MG63 (cell line): ENCODE data around the gene IPO7. TPM values are rescaled to one million over a fixed set of nuclear protein-coding genes. Genes with fewer than 3 reads are reported as not detected.
"Not testable (repeated sequence)": the region's sequence is repeated elsewhere in the genome, so short reads cannot be mapped to it uniquely, and the experiment has no call there.

Source experiments
- DNase-seq: peaks from one replicate; pipeline ENCODE4 v3.0.0-alpha.2; 2020
- H3K27me3 ChIP-seq: fragments of 250-450 bp; sonication (Bioruptor Pico); 2 replicates; pipeline ENCODE4 v1.5.1; 2020; ENCODE audit warnings: mild to moderate bottlenecking, moderate library complexity
- H3K36me3 ChIP-seq: fragments of 250-450 bp; sonication (Bioruptor Pico); 2 replicates; pipeline ENCODE4 v1.5.1; 2020; ENCODE audit warnings: mild to moderate bottlenecking, moderate library complexity
- H3K4me3 ChIP-seq: fragments of 250-450 bp; sonication (Bioruptor Pico); 2 replicates; pipeline ENCODE4 v1.5.1; 2020; ENCODE audit warnings: mild to moderate bottlenecking, moderate library complexity
- H3K9me3 ChIP-seq: fragments of 250-450 bp; sonication (Bioruptor Pico); 2 replicates; pipeline ENCODE4 v1.5.1; 2020; ENCODE audit warnings: mild to moderate bottlenecking, moderate library complexity
- total RNA-seq: library from RNA; depleted of rRNA; stranded (reverse); fragments of >200 nt; shearing (Covaris generic); gene quantifications from 2 replicates; pipeline ENCODE4 v1.2.3, GENCODE V29; 2014; ENCODE audit warnings: low replicate concordance; rRNA removed

The IPO7 gene
- 115 and 285 TPM in 2 replicates for total RNA-seq

DNA sequence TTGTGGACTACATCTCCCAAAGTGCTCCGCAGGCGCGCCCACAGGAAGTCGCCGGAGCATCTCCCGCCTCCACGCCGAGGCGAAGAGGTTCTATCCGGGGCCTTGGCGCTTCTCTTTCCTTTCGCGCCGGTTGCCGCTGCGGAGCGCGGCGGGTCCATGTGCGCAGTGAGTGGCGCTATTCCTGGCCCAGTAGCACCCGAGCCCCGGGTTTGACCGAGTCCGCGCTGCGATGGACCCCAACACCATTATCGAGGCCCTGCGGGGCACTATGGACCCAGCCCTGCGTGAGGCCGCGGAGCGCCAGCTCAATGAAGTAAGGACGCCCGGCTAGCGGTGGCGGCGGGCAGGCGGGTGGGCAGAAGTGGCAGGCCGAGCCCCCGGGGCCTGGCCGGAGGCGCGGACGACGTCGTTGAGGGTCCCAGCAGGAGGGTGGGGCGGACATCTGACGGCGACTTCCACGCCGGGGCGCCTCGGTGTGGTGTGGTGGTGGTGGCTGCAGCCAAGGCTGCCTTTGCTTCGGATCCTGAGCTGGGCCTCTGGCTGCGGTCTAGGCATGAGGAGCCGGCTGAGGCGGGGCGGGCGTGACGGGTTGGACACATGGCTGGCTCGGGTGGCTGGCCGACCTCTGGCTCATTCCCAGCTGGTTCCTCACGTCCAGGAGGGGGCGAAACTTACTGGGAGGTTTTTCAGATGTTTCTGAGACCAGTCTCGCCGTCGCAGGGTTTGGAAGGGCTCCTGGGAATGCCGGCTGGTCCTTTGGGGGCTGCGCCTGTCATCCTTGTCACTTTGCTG, at the start of gene IPO7:
IPO7 (plus strand) TSS at position 118 of the 792 bp plus-strand sequence; CDS start at position 230, 112 bp downstream.
- DNase-seq = peak; percentile 94
- Histone ChIP-seq H3K27me3 (no peaks in the 10 kb centered on the region), H3K36me3 (peaks cover 45% of the 10 kb centered on the region), H3K9me3 (no peaks in the 10 kb centered on the region), H3K4me3 (peak within 1 kb of the TSS; percentile 84)

- Histone ChIP-seq H3K4me3 (no peak overlapping the region), H3K36me3 (no peaks in the 10 kb centered on the region), H3K9me3 (no peaks in the 10 kb centered on the region), H3K27me3 (no peaks in the 10 kb centered on the region)
- no peak for DNase-seq
These were observed 42.7 kb upstream of the IPO7 start for GRCh38 chr11:9341638-9342178.

DNA sequence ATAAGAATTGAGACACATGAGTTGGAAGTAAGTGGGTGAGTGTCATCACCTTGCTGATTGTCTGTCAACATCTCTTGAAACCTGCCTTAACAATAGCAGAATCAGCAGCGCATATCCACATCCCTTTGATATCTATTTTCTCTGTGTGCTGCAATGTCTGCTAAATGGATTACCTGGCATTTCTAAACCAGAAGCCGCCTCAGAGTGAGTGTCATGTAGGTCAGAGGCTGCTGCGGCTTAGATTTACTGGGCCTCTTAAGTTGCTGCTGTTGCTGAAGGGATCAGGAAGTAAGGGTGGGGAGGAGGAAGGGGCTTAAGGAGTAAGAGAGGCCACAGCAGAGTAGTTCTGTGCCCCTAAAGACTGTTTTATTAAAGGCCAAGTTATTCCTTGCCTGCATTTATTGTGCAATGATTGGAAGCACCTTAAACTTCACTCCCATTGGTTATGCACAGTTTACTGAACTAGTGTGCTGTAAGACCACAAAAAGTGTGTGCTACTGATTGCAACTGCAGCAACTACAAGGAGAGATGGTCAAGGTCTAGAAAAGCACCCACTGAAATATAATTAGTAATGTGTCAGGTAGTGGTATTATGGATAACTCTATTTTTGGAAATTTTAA, 40.3 kb upstream of the IPO7 start:
- no peaks in the 10 kb centered on the region for H3K36me3 ChIP-seq
- no peak overlapping the region for H3K4me3 ChIP-seq
- no peak for DNase-seq

GRCh38 chr11:9347100-9347499, 37.4 kb upstream of the IPO7 start:
- H3K36me3 ChIP-seq = no peaks in the 10 kb centered on the region
- no peak for DNase-seq
- H3K27me3 ChIP-seq = no peaks in the 10 kb centered on the region
- H3K4me3 ChIP-seq = no peak overlapping the region
- H3K9me3 ChIP-seq = no peaks in the 10 kb centered on the region

More for the DNA sequence above, 40.3 kb upstream of the IPO7 start:
- Histone ChIP-seq H3K9me3 (no peaks in the 10 kb centered on the region), H3K27me3 (no peaks in the 10 kb centered on the region)

DNA sequence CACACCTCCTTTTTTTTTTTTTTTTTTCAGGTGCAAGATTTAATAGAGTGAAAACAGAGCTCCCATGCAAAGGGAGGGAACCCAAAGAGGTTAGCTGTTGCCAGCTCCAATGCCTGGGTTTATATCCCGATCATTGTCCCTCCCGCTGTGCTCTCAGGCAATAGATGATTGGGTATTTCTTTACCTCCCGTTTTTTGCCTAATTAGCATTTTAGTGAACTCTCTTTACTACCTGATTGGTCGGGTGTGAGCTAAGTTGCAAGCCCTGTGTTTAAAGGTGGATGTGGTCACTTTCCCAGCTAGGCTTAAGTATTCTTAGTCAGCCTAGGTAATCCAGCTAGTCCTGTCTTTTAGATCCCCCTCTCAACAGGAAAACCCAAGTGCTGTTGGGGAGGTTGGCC, 36.7 kb upstream of the IPO7 start:
- H3K27me3 ChIP-seq, H3K4me3 ChIP-seq, H3K36me3 ChIP-seq, H3K9me3 ChIP-seq, DNase-seq: not testable (repeated sequence)

- Histone ChIP-seq H3K9me3 (no peaks in the 10 kb centered on the region), H3K4me3 (no peak overlapping the region), H3K36me3 (no peaks in the 10 kb centered on the region), H3K27me3 (no peaks in the 10 kb centered on the region)
- no peak for DNase-seq
These were observed 33.1 kb upstream of the IPO7 start for GRCh38 chr11:9351321-9351881.

GRCh38 chr11:9357041-9357440, 27.4 kb upstream of the IPO7 start:
- H3K4me3 ChIP-seq = no peak overlapping the region
- DNase-seq = no peak
- no peaks in the 10 kb centered on the region for H3K9me3 ChIP-seq
- H3K36me3 ChIP-seq = no peaks in the 10 kb centered on the region
- H3K27me3 ChIP-seq = no peaks in the 10 kb centered on the region

DNA sequence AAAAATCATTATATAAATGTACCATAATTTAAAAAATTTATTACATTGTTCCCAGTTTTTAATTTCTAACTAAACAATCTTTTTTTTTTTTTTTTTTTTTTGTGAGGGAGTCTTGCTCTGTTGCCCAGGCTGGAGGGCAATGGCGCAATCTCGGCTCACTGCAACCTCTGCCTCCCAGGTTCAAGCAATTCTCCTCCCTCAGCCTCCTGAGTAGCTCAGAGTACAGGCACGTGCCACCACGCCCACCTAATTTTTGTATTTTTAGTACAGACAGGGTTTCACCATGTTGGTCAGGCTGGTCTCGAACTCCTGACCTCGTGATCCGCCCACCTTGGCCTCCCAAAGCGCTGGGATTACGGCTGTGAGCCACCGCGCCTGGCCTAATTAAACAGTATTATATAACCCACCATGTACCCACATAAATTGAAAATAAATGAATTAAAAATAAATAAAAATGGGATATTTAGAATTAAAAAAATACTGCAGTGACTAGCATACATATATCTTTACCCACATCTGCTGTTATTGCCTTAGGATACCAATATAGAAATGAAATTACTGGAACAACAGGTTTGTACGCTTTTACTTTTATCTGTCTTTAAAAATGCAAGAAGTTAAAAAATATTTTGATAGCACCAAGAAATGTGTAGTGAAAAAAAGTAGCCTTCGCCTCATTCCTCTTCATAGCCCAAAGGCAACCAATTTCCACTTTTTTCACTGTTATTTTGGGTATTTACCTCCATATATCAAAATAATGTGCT, 23.4 kb upstream of the IPO7 start:
- H3K27me3 ChIP-seq, H3K4me3 ChIP-seq, DNase-seq, H3K9me3 ChIP-seq, H3K36me3 ChIP-seq: not testable (repeated sequence)

DNA sequence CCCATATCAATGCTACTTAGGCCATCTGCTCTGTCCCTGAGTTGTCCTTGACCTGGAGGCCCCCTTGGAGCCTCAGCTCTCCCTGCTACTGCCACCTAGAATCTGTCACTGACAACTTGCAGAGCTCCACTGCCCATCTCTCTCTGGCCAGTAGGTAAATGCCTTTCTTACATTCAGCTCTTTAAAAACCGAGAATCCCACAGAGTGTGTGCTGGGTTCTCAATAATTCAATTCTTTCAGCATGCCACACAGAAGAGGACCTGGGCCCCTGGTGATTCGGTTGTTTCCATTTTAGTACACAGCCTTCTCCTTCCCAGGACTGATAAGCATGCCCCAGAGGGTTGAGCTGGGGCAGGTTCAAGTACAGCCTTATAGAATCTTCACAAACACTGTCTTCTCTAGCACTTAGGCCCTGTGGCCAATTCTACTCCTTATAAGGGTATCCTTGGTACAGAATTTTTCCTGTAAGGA, 22.0 kb upstream of the IPO7 start:
- Histone ChIP-seq H3K36me3 (no peaks in the 10 kb centered on the region), H3K4me3 (no peak overlapping the region), H3K27me3 (no peaks in the 10 kb centered on the region), H3K9me3 (no peaks in the 10 kb centered on the region)
- no peak for DNase-seq

DNA sequence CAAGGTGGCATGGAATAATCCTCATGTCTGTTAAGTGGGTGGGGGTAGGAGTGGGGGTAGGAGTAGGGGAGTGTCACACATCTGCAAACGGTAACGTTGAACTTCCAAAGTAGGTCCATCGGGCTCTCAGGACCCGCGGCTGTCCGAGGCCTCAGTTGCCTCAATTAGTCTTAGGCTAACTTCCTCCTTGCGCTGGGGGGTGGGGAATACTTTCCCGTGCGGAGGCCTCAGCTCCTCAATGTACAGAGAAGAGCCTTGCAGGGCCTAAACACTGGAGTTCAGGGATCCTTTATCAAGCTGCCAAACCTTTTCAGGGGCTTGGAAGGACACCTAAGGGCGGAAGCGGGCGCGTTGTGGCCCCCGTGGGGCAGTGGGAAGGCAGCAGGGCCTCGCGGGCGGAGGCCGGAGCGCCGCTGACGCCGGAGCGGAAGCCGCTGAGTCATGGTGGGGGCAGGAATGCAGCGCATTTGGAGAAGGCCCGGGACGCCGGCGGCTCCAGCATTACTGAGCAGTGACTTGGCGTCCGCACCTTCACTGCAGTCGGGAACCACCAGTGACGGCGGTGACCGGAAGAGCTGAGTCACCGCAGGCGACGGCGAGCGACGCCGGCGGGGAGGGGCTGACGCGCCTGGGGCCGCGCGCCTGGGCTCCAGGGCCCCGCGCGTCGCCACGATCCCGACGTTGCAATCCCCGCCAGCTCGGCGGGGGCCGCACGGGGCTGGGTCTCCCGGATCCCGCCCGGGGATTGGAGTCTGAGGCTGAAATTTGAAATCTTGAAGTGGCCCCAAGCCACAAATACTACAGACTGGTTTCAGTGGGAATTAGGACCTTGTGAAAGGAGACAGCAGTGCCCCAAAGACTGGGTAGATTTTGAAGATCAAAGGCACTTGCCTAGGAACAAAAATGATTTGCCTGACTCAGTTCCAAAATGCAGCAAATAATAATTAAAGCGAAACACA, 20.2 kb upstream of the IPO7 start:
- Histone ChIP-seq H3K9me3 (no peaks in the 10 kb centered on the region), H3K27me3 (no peaks in the 10 kb centered on the region), H3K36me3 (no peaks in the 10 kb centered on the region), H3K4me3 (peak overlapping the region; percentile 25)
- DNase-seq = peak; percentile 99

DNA sequence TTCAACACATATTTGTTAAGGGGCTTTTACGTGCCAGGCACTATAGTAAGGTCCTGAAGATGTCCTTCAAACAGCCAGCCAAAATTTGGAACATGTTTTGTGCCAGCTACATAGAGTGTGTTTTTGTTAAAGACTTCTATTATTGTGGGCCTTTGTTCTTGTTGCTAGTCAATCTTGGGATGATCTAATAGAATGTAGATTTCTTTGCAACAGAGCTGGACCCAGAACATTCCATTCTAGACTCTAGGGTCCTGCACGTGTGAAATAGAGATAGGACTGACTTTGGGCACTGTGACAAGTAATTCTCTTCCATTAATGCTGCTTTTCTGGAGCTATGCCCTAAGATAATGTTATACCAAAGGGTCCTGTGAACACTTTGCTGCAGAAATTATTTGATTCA, 16.9 kb upstream of the IPO7 start:
- no peaks in the 10 kb centered on the region for H3K9me3 ChIP-seq
- H3K27me3 ChIP-seq = no peaks in the 10 kb centered on the region
- H3K36me3 ChIP-seq = no peaks in the 10 kb centered on the region
- no peak overlapping the region for H3K4me3 ChIP-seq
- no peak for DNase-seq

- no peak for DNase-seq
- Histone ChIP-seq H3K36me3 (no peaks in the 10 kb centered on the region), H3K4me3 (no peak overlapping the region), H3K9me3 (no peaks in the 10 kb centered on the region), H3K27me3 (no peaks in the 10 kb centered on the region)
These were observed 7.4 kb upstream of the IPO7 start for GRCh38 chr11:9377036-9377435.

GRCh38 chr11:9379041-9379440, 5.4 kb upstream of the IPO7 start:
- Histone ChIP-seq H3K4me3 (no peak overlapping the region), H3K9me3 (no peaks in the 10 kb centered on the region), H3K27me3 (no peaks in the 10 kb centered on the region), H3K36me3 (no peaks in the 10 kb centered on the region)
- no peak for DNase-seq

DNA sequence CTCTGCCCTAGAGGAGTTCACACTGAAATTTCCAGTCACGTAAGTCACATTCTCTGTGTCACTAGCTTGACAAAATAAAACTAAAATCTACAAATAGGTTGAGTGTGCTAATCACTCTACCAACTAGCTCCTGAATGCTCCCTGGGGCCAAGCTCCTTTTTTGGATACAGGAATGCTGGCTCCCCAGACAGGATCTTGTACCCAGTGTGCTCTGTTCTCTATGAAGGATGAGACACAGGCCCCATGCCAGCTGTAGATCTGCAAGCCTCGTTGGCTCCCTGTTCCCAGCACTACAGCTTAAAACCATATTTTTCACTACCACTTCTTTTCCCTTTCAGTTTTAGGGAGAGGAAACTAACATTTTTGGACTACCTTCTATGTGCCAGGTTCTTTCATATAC, 3.7 kb upstream of the IPO7 start:
- Histone ChIP-seq H3K9me3 (no peaks in the 10 kb centered on the region), H3K36me3 (peaks cover 7% of the 10 kb centered on the region), H3K4me3 (no peak overlapping the region), H3K27me3 (no peaks in the 10 kb centered on the region)
- DNase-seq = no peak

DNA sequence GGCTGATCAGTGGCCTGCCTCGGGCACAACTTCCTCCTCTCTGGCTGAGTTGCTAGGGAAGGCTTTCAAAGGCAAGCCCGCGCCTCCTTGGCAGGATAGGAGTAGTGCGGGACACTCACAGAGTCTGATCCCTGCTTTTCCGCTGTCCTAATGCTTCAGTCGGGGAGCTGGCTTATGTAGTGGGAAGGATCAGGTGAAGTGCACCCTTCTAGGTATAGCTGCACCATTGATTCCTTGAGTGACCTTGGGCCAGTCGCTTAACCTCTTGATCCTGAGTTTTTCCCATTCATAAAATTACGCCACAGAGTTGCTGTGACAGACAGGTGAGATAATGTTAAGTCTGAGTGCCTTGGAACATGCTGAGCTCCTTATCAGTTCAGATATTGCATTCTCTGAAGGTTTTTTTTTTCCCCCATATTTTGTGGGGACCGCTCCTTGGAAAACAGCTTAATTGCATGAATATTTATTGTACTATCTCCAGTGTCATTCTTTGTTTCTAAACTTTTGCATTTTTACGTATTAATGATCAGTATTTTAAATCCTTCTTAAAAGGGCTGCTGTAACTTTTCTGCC, 961 bp downstream of the IPO7 start:
- DNase-seq = no peak

More for the DNA sequence above, 961 bp downstream of the IPO7 start:
- Histone ChIP-seq H3K27me3 (no peaks in the 10 kb centered on the region), H3K36me3 (peaks cover 51% of the 10 kb centered on the region), H3K9me3 (no peaks in the 10 kb centered on the region), H3K4me3 (peak overlapping the region; percentile 84)
